ENCODE data around the gene AVPR2.

AVPR2 gene

DNA sequence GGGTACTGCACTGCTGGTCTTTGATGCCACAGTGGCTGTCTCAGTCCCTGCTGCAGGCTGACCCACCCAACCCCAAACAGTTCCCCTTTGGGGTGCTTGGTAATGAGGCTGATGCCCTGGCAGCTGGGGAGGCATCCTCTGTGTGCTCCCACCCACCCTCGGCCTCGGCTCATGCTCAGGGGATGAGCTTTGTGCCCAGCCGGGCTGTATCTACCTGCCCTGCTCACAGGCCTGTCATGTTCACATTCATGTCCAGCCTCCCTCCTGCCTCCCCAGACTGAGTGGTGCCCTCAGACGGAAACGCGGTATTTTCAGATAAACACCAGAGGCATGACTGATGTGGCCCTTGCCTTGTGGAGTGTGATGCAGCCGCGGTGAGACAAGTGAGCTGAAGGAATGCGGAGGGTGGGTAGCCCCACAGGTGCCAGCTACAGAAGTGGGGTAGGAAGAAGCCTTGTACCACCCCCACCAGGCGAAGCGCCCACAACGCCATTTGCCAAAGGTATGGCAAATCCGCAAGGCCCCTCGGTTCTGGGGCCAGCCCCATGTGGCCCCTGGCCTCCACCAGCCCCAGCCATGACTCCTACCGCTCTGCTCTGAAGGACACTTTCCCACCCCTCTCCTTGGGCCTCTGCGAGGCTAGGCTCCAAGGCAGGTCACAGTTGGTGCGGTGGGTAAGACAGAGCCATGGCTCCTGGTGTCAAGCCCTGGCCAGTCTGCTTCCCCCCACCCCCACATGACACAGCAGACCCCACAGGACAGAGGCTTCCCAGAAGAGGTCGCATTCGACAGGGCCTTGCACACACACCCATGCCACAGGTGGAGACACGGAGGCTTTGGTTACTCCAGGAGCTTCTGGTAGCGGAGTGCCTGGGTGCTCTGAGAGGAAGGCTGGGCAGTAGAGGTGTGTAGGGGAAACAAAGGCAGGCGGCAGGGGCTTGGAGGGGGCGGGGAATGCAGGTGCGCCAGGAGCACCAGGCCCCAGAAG, 41.8 kb downstream of the AVPR2 start:
- DNase-seq (ENCODE audit: low read depth) = no peak
- no peak for TF ChIP-seq CTCF (IDR thresholded peaks at IDR 0.05; ENCODE audit: low read length, missing control alignments)
- no peak overlapping the region for H3K4me3 ChIP-seq (replicated peaks; ENCODE audit: low read depth, low read length)

- peak; percentile 88 for TF ChIP-seq CTCF (IDR thresholded peaks at IDR 0.05; ENCODE audit: low read length, missing control alignments)
- DNase-seq (ENCODE audit: low read depth) = peak; percentile 84
Measured at GRCh38 chrX:153947009-153947769, 42.7 kb downstream of the AVPR2 start.

DNA sequence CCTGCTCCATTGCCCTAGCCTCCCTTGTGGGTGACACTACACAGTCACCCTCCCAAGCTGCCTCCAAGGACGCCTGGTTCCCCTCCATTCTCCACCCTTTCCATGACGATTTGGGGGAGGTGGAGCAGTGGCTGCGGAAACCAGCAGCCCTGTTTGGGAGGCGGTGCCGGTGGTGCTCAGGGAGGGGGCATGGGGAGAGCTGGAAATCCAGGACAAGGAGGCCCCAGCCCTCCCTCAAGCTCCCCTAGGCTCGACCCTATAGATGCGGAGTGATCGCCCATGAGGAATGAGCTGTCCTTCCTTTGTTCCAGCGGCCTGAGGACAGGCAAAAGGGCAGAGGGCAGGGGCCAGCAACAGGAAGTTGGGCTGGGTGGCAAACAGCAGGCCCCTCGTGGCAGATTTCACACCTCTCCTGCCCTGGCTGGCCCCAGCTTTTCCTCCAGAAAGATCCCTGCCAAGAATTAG, 43.6 kb downstream of the AVPR2 start:
- no peak for TF ChIP-seq CTCF (IDR thresholded peaks at IDR 0.05; ENCODE audit: low read length, missing control alignments)
- H3K4me3 ChIP-seq (replicated peaks; ENCODE audit: low read depth, low read length) = no peak overlapping the region

More at GRCh38 chrX:153947009-153947769, 42.7 kb downstream of the AVPR2 start:
- H3K4me3 ChIP-seq (replicated peaks; ENCODE audit: low read depth, low read length) = no peak overlapping the region

DNA sequence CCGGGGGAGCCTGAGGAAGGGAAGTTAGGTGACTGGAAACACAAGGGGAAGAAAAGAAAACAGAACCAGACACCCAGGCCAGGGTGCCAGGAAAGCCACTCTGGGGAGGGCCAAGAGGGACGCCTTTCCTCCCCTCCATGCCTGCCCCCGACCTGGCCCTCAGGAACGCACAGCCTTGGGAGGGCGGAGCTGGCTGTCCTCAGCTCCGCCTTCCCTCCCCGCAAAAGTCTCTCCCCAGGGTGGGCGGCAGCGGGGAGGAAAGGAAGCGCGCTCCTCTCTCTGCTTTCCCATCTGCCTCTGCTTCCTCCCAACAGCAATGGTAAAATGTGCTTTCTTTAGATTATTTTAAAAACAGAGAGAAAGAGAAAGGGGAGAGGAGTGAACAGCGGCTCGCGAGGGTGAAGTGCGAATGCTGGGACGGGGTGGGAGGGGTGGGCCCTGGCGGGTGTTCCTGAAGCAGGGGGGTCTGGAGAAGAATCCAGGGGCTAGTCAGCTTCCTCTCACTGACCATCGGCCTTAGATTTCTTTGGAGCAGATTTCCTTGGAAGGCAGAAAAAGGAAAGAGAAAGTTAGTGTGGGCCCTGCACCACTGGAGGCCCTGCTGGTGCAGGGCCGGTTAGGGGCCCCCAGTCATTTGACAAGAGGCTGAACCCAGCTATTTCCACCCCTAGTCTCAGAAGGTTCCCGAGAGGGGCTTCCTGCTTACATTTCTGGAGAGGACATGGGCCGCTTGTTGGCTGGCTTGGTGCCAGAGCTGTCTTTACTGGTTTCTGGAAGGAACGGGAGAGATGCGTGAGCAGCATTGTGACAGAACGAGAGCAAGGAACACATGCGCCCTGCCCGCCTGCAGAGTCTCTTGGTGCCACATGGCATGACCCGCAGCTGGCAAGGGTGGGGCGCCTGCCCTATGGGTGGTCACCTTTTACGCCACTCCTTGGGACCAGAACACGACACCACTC, 44.7 kb downstream of the AVPR2 start:
- no peak for TF ChIP-seq CTCF (IDR thresholded peaks at IDR 0.05; ENCODE audit: low read length, missing control alignments)
- no peak for DNase-seq (ENCODE audit: low read depth)
- no peak overlapping the region for H3K4me3 ChIP-seq (replicated peaks; ENCODE audit: low read depth, low read length)

More for the DNA sequence above, 43.6 kb downstream of the AVPR2 start:
- DNase-seq (ENCODE audit: low read depth) = no peak

- DNase-seq (ENCODE audit: low read depth) = no peak
- TF ChIP-seq CTCF (IDR thresholded peaks at IDR 0.05; ENCODE audit: low read length, missing control alignments) = no peak
- H3K4me3 ChIP-seq (replicated peaks; ENCODE audit: low read depth, low read length) = no peak overlapping the region
Measured at GRCh38 chrX:153950127-153950526, 45.7 kb downstream of the AVPR2 start.
